Astrocyte (in vitro differentiated cells and primary cell): ENCODE measurements around the gene TDRD12. TPM values are rescaled to one million over a fixed set of nuclear protein-coding genes. Genes with fewer than 3 reads are reported as not detected.

Experiments
- DNase-seq: peaks from one replicate; pipeline ENCODE4 v3.0.0-alpha.2; 2010; ENCODE audit warnings: low read depth
- FAIRE-seq: peaks from 2 replicates; lab custom pipeline; 2011; peaks lifted over from hg19 to GRCh38; lab: Jason Lieb, UNC
- H2AFZ ChIP-seq: 2 replicates; pipeline ENCODE4 v1.6.0; 2012; ENCODE audit warnings: low read depth, low read length, inconsistent platforms
- H3K27ac ChIP-seq: 2 replicates; pipeline ENCODE4 v1.5.1; 2011; ENCODE audit warnings: low read depth, low read length, inconsistent platforms
- H3K27me3 ChIP-seq: 2 replicates; pipeline ENCODE4 v1.6.0; 2011; ENCODE audit warnings: low read length, inconsistent platforms; ENCODE audit not compliant: insufficient read depth
- H3K36me3 ChIP-seq: 2 replicates; pipeline ENCODE4 v1.5.1; 2011; ENCODE audit warnings: low read length, inconsistent platforms; ENCODE audit not compliant: insufficient read depth
- H3K4me1 ChIP-seq: 2 replicates; pipeline ENCODE4 v1.5.1; 2011; ENCODE audit warnings: low read length, inconsistent platforms; ENCODE audit not compliant: insufficient read depth
- H3K4me2 ChIP-seq: 2 replicates; pipeline ENCODE4 v1.6.0; 2012; ENCODE audit warnings: low read length, inconsistent platforms
- H3K4me3 ChIP-seq: 2 replicates; pipeline ENCODE4 v1.5.1; 2011; ENCODE audit warnings: low read depth, mild to moderate bottlenecking, low read length, inconsistent platforms; ENCODE audit not compliant: insufficient read depth
- H3K79me2 ChIP-seq: 2 replicates; pipeline ENCODE4 v1.6.0; 2012; ENCODE audit warnings: mild to moderate bottlenecking, low read length, inconsistent platforms; ENCODE audit not compliant: insufficient read depth
- H3K9ac ChIP-seq: 2 replicates; pipeline ENCODE4 v1.6.0; 2012; ENCODE audit warnings: mild to moderate bottlenecking, low read length, inconsistent platforms
- H3K9me3 ChIP-seq: 2 replicates; pipeline ENCODE4 v1.5.1; 2012; ENCODE audit warnings: low read depth, mild to moderate bottlenecking, low read length, inconsistent platforms; ENCODE audit not compliant: insufficient read depth
- H4K20me1 ChIP-seq: 2 replicates; pipeline ENCODE4 v1.6.0; 2012; ENCODE audit warnings: low read length, inconsistent platforms; ENCODE audit not compliant: insufficient read depth
- H3K27ac Mint-ChIP-seq: one replicate; pipeline ENCODE4 v1.8.0; 2021; ENCODE audit warnings: mild to moderate bottlenecking, mixed read lengths; ENCODE audit not compliant: unreplicated experiment
- H3K27me3 Mint-ChIP-seq: one replicate; pipeline ENCODE4 v1.8.0; 2021; ENCODE audit warnings: low read depth, mixed read lengths; ENCODE audit not compliant: unreplicated experiment
- H3K36me3 Mint-ChIP-seq: one replicate; pipeline ENCODE4 v1.8.0; 2021; ENCODE audit warnings: low read depth, mixed read lengths; ENCODE audit not compliant: unreplicated experiment
- H3K4me1 Mint-ChIP-seq: one replicate; pipeline ENCODE4 v1.8.0; 2021; ENCODE audit warnings: low read depth, mixed read lengths; ENCODE audit not compliant: unreplicated experiment
- H3K4me3 Mint-ChIP-seq: one replicate; pipeline ENCODE4 v1.8.0; 2021; ENCODE audit warnings: mild to moderate bottlenecking, moderate library complexity, mixed read lengths; ENCODE audit not compliant: unreplicated experiment
- H3K9me3 Mint-ChIP-seq: one replicate; pipeline ENCODE4 v1.8.0; 2021; ENCODE audit warnings: mild to moderate bottlenecking, mixed read lengths; ENCODE audit not compliant: unreplicated experiment
- CTCF ChIP-seq: IDR thresholded peaks from 2 replicates; pipeline ENCODE4 v1.5.1; 2011; ENCODE audit warnings: low read depth, mild to moderate bottlenecking, inconsistent platforms, low read length, moderate library complexity; ENCODE audit not compliant: insufficient read depth
- EZH2 ChIP-seq: IDR thresholded peaks from 2 replicates; pipeline ENCODE4 v1.6.1; 2012; ENCODE audit warnings: mild to moderate bottlenecking, low read length, inconsistent platforms; ENCODE audit not compliant: insufficient read depth
- total RNA-seq: library from RNA; stranded (reverse); gene quantifications from 2 replicates; pipeline ENCODE4 v1.2.1, GENCODE V29; 2021

Gene TDRD12
- total RNA-seq, 1 donor from 2014 or later: not detected

- H3K27me3 ChIP-seq: no peaks in the 10 kb centered on the region
- no peak overlapping the region for H3K4me2 ChIP-seq
- no peaks in the 10 kb centered on the region for H3K9me3 Mint-ChIP-seq
- no peak overlapping the region for H2AFZ ChIP-seq
- H3K27ac Mint-ChIP-seq: no peak overlapping the region
- no peak overlapping the region for H3K4me3 Mint-ChIP-seq
- H4K20me1 ChIP-seq: no peaks in the 10 kb centered on the region
- H3K4me1 ChIP-seq: no peaks in the 10 kb centered on the region
- FAIRE-seq: no peak
- no peak overlapping the region for H3K9ac ChIP-seq
- no peak for DNase-seq
- H3K27ac ChIP-seq: no peak overlapping the region
- no peaks in the 10 kb centered on the region for H3K4me1 Mint-ChIP-seq
- no peak overlapping the region for H3K4me3 ChIP-seq
- H3K9me3 ChIP-seq: no peaks in the 10 kb centered on the region
- H3K79me2 ChIP-seq: no peaks in the 10 kb centered on the region
- H3K36me3 ChIP-seq: no peaks in the 10 kb centered on the region
- TF ChIP-seq EZH2 (no peak), CTCF (no peak)
- no peaks in the 10 kb centered on the region for H3K36me3 Mint-ChIP-seq
- H3K27me3 Mint-ChIP-seq: peaks cover 3% of the 10 kb centered on the region
Observed at GRCh38 chr19:32868206-32868950, 148.8 kb downstream of the TDRD12 start.

GRCh38 chr19:32869369-32869965, 149.9 kb downstream of the TDRD12 start, which contains the start of gene SLC7A9:
SLC7A9 (minus strand) TSS chr19:32869767; CDS start chr19:32868534, 1,233 bp downstream.
- DNase-seq (no peak), FAIRE-seq (no peak)
- Histone ChIP-seq H2AFZ (no peak within 1 kb of the TSS), H4K20me1 (no peaks in the 10 kb centered on the region), H3K4me2 (no peak within 1 kb of the TSS), H3K27ac (no peak within 1 kb of the TSS), H3K27me3 (no peaks in the 10 kb centered on the region), H3K9me3 (no peaks in the 10 kb centered on the region), H3K79me2 (no peaks in the 10 kb centered on the region), H3K9ac (no peak within 1 kb of the TSS), H3K36me3 (no peaks in the 10 kb centered on the region), H3K4me1 (no peaks in the 10 kb centered on the region), H3K4me3 (no peak within 1 kb of the TSS)
- TF ChIP-seq EZH2 (no peak), CTCF (no peak)
- Mint-ChIP-seq H3K4me3 (no peak within 1 kb of the TSS), H3K36me3 (no peaks in the 10 kb centered on the region), H3K27ac (no peak within 1 kb of the TSS), H3K27me3 (peaks cover 3% of the 10 kb centered on the region), H3K4me1 (no peaks in the 10 kb centered on the region), H3K9me3 (no peaks in the 10 kb centered on the region)
